Spleen (tissue), 11 donors: ENCODE data around the gene SKA3. TPM values are rescaled to one million over a fixed set of nuclear protein-coding genes. Genes with fewer than 3 reads are reported as not detected.

Experiments
- DNase-seq: peaks from one replicate; pipeline ENCODE4 v3.0.0-alpha.2; 2020
- H3K27ac ChIP-seq, 8 donors: fragments of 200-600 bp; sonication (generic) in 7 of 8; 1 replicate in 4 of 8; 2 replicates in 4 of 8; pipeline versions ENCODE4 v1.5.0 to v1.8.0; 2016 to 2021; ENCODE audit warnings: inconsistent platforms in 4 of 8, mild to moderate bottlenecking in 4 of 8, moderate library complexity in 1 of 8
- H3K27me3 ChIP-seq, 7 donors: fragments of 200-600 bp; sonication (generic) in 6 of 7; replicated peaks in 1 of 7; 1 replicate in 4 of 7; 2 replicates in 3 of 7; pipeline versions ENCODE4 v1.5.0 to v1.8.0; 2016 to 2021; ENCODE audit warnings: inconsistent platforms in 3 of 7, mild to moderate bottlenecking in 1 of 7
- H3K36me3 ChIP-seq, 6 donors: fragments of 200-600 bp; sonication (generic) in 5 of 6; 1 replicate in 4 of 6; 2 replicates in 2 of 6; pipeline versions ENCODE4 v1.5.0 to v1.8.0; 2016 to 2021; ENCODE audit warnings: inconsistent platforms in 2 of 6
- H3K4me1 ChIP-seq, 6 donors: fragments of 200-600 bp; sonication (generic) in 5 of 6; 1 replicate in 3 of 6; 2 replicates in 3 of 6; pipeline versions ENCODE4 v1.5.0 to v1.8.0; 2016 to 2021; ENCODE audit warnings: inconsistent platforms in 3 of 6
- H3K4me3 ChIP-seq, 8 donors: fragments of 200-600 bp; sonication (generic) in 7 of 8; 1 replicate in 4 of 8; 2 replicates in 4 of 8; pipeline versions ENCODE4 v1.5.0 to v1.8.0; 2016 to 2021; ENCODE audit warnings: inconsistent platforms in 4 of 8, mild to moderate bottlenecking in 4 of 8, moderate library complexity in 2 of 8
- H3K9me3 ChIP-seq, 8 donors: fragments of 200-600 bp; sonication (generic) in 7 of 8; 1 replicate in 4 of 8; 2 replicates in 4 of 8; pipeline versions ENCODE4 v1.5.0 to v1.8.0; 2016 to 2021; ENCODE audit warnings: inconsistent platforms in 4 of 8
- CTCF ChIP-seq, 11 experiments: fragments of 200-600 bp in 7 of 11; fragments of 450-650 bp in 4 of 11; sonication (generic) in 4 of 11; IDR thresholded peaks in 8 of 11; conservative IDR thresholded peaks in 3 of 11; 1 replicate in 7 of 11; 2 replicates in 4 of 11; pipeline versions ENCODE4 v1.4.0 to v1.8.0; 2016 to 2021; ENCODE audit warnings: antibody characterized with exemption in 11 of 11, inconsistent platforms in 4 of 11, mild to moderate bottlenecking in 1 of 11
- POLR2A ChIP-seq, 3 donors: fragments of 450-650 bp; IDR thresholded peaks; one replicate each; pipeline ENCODE4 v1.5.1; 2017; ENCODE audit warnings: antibody characterized with exemption in 3 of 3, mild to moderate bottlenecking in 1 of 3
- POLR2AphosphoS5 ChIP-seq, 3 donors: sonication (generic); formaldehyde crosslinking; IDR thresholded peaks; one replicate each; pipeline ENCODE4 v1.5.1; 2017; ENCODE audit warnings: antibody characterized with exemption in 3 of 3
- WGBS, 5 donors: extraction: QIAGEN DNeasy Blood & Tissue Kit in 3 of 5; methylation state at CpG; one replicate each; pipeline versions ENCODE4 v1.1.5 to v1.1.7; 2013 to 2018; 5-methylcytosine and 5-hydroxymethylcytosine counted together
- intact Hi-C: fragments of 100-400 bp; cut with DNase I; formaldehyde crosslinking; loops from one replicate; pipeline ENCODE4 v1.15.0; 2023; ENCODE audit warnings: low total_unique reads
- polyA plus RNA-seq, 3 donors: library from polyadenylated mRNA; stranded (reverse); fragments of 200-250 nt; gene quantifications; one replicate each; pipeline ENCODE4 v1.2.1, GENCODE V29; 2013
- total RNA-seq, 7 donors: library from RNA; depleted of rRNA in 3 of 7; stranded (reverse); fragments of >200 nt in 3 of 7; fragmentation: NEBNext Ultra II Directional in 4 of 7; extraction: Animal tissue kit (Norgen Biotek cat#: 25700) in 4 of 7; gene quantifications; one replicate each; pipeline versions ENCODE4 v1.1.0 to v1.2.1, GENCODE V29; 2016 to 2021
- donor health status: healthy with polysubstance abuse.
- donor health status: DM: no; HTN: no; CAD: no; lungs with moderate emphysema.
- donor health status: DM: no; HTN: no; CAD: no.
- donor health status: Bipolar disorder and iron deficiency.
- donor health status: healthy.
- donor health status: DM: no; HTN: no; CAD: no.
- donor health status: DM: yes; HTN: yes; CAD: no.

Gene SKA3
- total and polyA plus RNA-seq, 10 donors, result 0.65 to 5.0 (median 2.4) TPM

GRCh38 chr13:21120191-21120590 lies 56.2 kb downstream of the SKA3 start:
- H3K36me3 ChIP-seq, result no peaks in the 10 kb centered on the region
- no peaks in the 10 kb centered on the region for H3K27me3 ChIP-seq
- WGBS, 5 donors, result 80 to 88% (median 84%) methylated on average over 6 of the region's 6 CpGs
- intact Hi-C loops, result no loop called here
- H3K4me3 ChIP-seq, result no peak overlapping the region
- H3K27ac ChIP-seq, result no peak overlapping the region
- H3K4me1 ChIP-seq, result no peaks in the 10 kb centered on the region
- no peak for TF ChIP-seq POLR2A (IDR thresholded peaks at IDR 0.05)
- TF ChIP-seq CTCF (IDR thresholded peaks at IDR 0.05 in 8 of 11, conservative IDR thresholded peaks at IDR 0.05 in 3 of 11), result no peak
- TF ChIP-seq POLR2AphosphoS5 (IDR thresholded peaks at IDR 0.05), result no peak
- H3K9me3 ChIP-seq, result no peaks in the 10 kb centered on the region
- DNase-seq, result no peak

- Histone ChIP-seq H3K36me3 (no peaks in the 10 kb centered on the region), H3K4me3 (no peak overlapping the region), H3K27me3 (no peaks in the 10 kb centered on the region), H3K27ac (no peak overlapping the region), H3K4me1 (no peaks in the 10 kb centered on the region), H3K9me3 (no peaks in the 10 kb centered on the region)
- no peak for TF ChIP-seq POLR2AphosphoS5 (IDR thresholded peaks at IDR 0.05)
- TF ChIP-seq CTCF (IDR thresholded peaks at IDR 0.05 in 8 of 11, conservative IDR thresholded peaks at IDR 0.05 in 3 of 11), result no peak
- TF ChIP-seq POLR2A (IDR thresholded peaks at IDR 0.05), result no peak
- DNase-seq, result no peak
- intact Hi-C loops, result no loop called here
- whole genome bisulfite sequencing, 5 donors, result 95 to 100% (median 99%) methylated on average over 2 of the region's 2 CpGs
Observed at GRCh38 chr13:21119526-21119925, 56.8 kb downstream of the SKA3 start.

GRCh38 chr13:21118180-21118579 lies 58.2 kb downstream of the SKA3 start:
- H3K36me3 ChIP-seq, result no peaks in the 10 kb centered on the region
- TF ChIP-seq POLR2AphosphoS5 (IDR thresholded peaks at IDR 0.05), result no peak
- TF ChIP-seq POLR2A (IDR thresholded peaks at IDR 0.05), result no peak
- no peak for TF ChIP-seq CTCF (IDR thresholded peaks at IDR 0.05 in 8 of 11, conservative IDR thresholded peaks at IDR 0.05 in 3 of 11)
- no peak for DNase-seq
- H3K4me3 ChIP-seq, result no peak overlapping the region
- H3K9me3 ChIP-seq, result no peaks in the 10 kb centered on the region
- no peak overlapping the region for H3K27ac ChIP-seq
- WGBS, 5 donors, result 85 to 97% (median 92%) methylated on average over 5 of the region's 5 CpGs
- H3K4me1 ChIP-seq, result no peaks in the 10 kb centered on the region
- intact Hi-C loops, result no loop called here
- H3K27me3 ChIP-seq, result no peaks in the 10 kb centered on the region

- Histone ChIP-seq H3K36me3 (no peaks in the 10 kb centered on the region), H3K4me3 (no peak overlapping the region), H3K27me3 (no peaks in the 10 kb centered on the region), H3K4me1 (no peaks in the 10 kb centered on the region), H3K9me3 (no peaks in the 10 kb centered on the region), H3K27ac (no peak overlapping the region)
- 96 to 100% (median 98%) methylated on average over 1 of the region's 1 CpG for WGBS, 5 donors
- intact Hi-C loops, result no loop called here
- no peak for DNase-seq
- TF ChIP-seq POLR2AphosphoS5 (IDR thresholded peaks at IDR 0.05), result no peak
- TF ChIP-seq CTCF (IDR thresholded peaks at IDR 0.05 in 8 of 11, conservative IDR thresholded peaks at IDR 0.05 in 3 of 11), result no peak
- no peak for TF ChIP-seq POLR2A (IDR thresholded peaks at IDR 0.05)
Observed at GRCh38 chr13:21117104-21117809, 59.1 kb downstream of the SKA3 start.
